Thymus (tissue), 11 donors: ENCODE results near the gene MIAT. TPM values are rescaled to one million over a fixed set of nuclear protein-coding genes. Genes with fewer than 3 reads are reported as not detected.

Source experiments
- DNase-seq, 9 donors: peaks; one replicate each; pipeline ENCODE4 v3.0.0-alpha.2; 2013; ENCODE audit warnings: low spot score in 9 of 9, low read depth in 6 of 9, missing footprints in 1 of 9
- H3K27ac ChIP-seq, 2 donors: one replicate each; pipeline ENCODE4 v1.5.1; 2013; ENCODE audit warnings: control low read depth in 1 of 2, low read depth in 1 of 2, low read length in 1 of 2, mild to moderate bottlenecking in 1 of 2, moderate library complexity in 1 of 2
- H3K27me3 ChIP-seq, 2 donors: one replicate each; pipeline ENCODE4 v1.5.1; 2013; ENCODE audit warnings: low read length in 1 of 2; ENCODE audit not compliant: control insufficient read depth in 2 of 2, insufficient read depth in 1 of 2
- H3K36me3 ChIP-seq, 2 donors: one replicate each; pipeline ENCODE4 v1.5.1; 2013; ENCODE audit warnings: low read length in 1 of 2, mild to moderate bottlenecking in 1 of 2, moderate library complexity in 1 of 2; ENCODE audit not compliant: control insufficient read depth in 2 of 2, insufficient read depth in 2 of 2
- H3K4me1 ChIP-seq, 2 donors: one replicate each; pipeline ENCODE4 v1.5.1; 2013; ENCODE audit warnings: low read length in 2 of 2; ENCODE audit not compliant: control insufficient read depth in 2 of 2, insufficient read depth in 2 of 2
- H3K4me3 ChIP-seq, 2 donors: one replicate each; pipeline ENCODE4 v1.5.1; 2013; ENCODE audit warnings: low read length in 2 of 2, control low read depth in 1 of 2, mild to moderate bottlenecking in 1 of 2
- H3K9me3 ChIP-seq, 2 donors: one replicate each; pipeline ENCODE4 v1.5.1; 2013; ENCODE audit warnings: low read length in 1 of 2, mild to moderate bottlenecking in 1 of 2; ENCODE audit not compliant: control insufficient read depth in 2 of 2, insufficient read depth in 1 of 2
- WGBS: extraction: QIAGEN DNeasy Blood & Tissue Kit; methylation state at CpG from one replicate; pipeline ENCODE4 v1.1.7; 2013; 5-methylcytosine and 5-hydroxymethylcytosine counted together
- polyA plus RNA-seq: library from polyadenylated mRNA; stranded (reverse); fragments of 200-250 nt; gene quantifications from one replicate; pipeline ENCODE4 v1.2.3, GENCODE V29; 2013
- total RNA-seq: library from RNA; stranded (reverse); fragments of 120-200 nt; gene quantifications from one replicate; pipeline ENCODE4 v1.2.4, GENCODE V29; 2013
- donor health status: healthy.

MIAT gene
- total and polyA plus RNA-seq, 2 donors, result 1.1 to 2.9 TPM

- Histone ChIP-seq H3K36me3 (no peaks in the 10 kb centered on the region), H3K27ac (no peak overlapping the region), H3K9me3 (peaks cover 1 to 5% of the 10 kb centered on the region in 2 donors), H3K4me1 (peaks cover 0 to 23% of the 10 kb centered on the region in 2 donors), H3K27me3 (peaks cover 0 to 10% of the 10 kb centered on the region in 2 donors), H3K4me3 (no peak overlapping the region)
- peak in 6 of 9 donors; percentile 25 to 73 (median 51) for DNase-seq
- WGBS, result 25% methylated on average over 5 of the region's 5 CpGs
Observed at GRCh38 chr22:26615149-26615548, 42.2 kb upstream of the MIAT start.

GRCh38 chr22:26615830-26616435, 41.5 kb upstream of the MIAT start:
- Histone ChIP-seq H3K36me3 (no peaks in the 10 kb centered on the region), H3K4me1 (peaks cover 0 to 23% of the 10 kb centered on the region in 2 donors), H3K27ac (no peak overlapping the region), H3K27me3 (peaks cover 0 to 10% of the 10 kb centered on the region in 2 donors), H3K4me3 (no peak overlapping the region), H3K9me3 (peaks cover 1 to 5% of the 10 kb centered on the region in 2 donors)
- 94% methylated on average over 11 of the region's 11 CpGs for WGBS
- no peak for DNase-seq

DNA sequence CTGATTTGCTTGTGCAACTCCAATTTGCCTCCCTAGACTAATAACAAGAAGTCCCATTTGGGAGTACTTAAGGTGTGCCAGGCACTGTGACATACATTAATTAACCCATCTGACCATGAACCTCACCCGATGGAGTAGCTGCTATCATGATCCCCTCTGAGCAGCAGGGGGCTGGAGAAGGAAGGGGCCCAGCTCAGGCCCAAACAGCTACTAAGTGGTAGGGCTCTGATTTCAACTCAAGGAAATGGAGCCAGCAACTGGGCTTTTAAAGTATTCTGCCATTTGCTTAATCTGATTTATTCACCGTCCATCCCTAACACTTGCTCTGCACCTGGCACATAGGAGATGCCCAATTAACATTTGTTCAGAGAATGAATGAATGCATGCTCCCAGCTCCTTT, 40.7 kb upstream of the MIAT start:
- Histone ChIP-seq H3K4me3 (no peak overlapping the region), H3K27me3 (peaks cover 0 to 10% of the 10 kb centered on the region in 2 donors), H3K27ac (no peak overlapping the region), H3K9me3 (peaks cover 1 to 5% of the 10 kb centered on the region in 2 donors), H3K36me3 (no peaks in the 10 kb centered on the region), H3K4me1 (peaks cover 0 to 23% of the 10 kb centered on the region in 2 donors)
- no peak for DNase-seq
- 98% methylated on average over 2 of the region's 2 CpGs for WGBS

DNA sequence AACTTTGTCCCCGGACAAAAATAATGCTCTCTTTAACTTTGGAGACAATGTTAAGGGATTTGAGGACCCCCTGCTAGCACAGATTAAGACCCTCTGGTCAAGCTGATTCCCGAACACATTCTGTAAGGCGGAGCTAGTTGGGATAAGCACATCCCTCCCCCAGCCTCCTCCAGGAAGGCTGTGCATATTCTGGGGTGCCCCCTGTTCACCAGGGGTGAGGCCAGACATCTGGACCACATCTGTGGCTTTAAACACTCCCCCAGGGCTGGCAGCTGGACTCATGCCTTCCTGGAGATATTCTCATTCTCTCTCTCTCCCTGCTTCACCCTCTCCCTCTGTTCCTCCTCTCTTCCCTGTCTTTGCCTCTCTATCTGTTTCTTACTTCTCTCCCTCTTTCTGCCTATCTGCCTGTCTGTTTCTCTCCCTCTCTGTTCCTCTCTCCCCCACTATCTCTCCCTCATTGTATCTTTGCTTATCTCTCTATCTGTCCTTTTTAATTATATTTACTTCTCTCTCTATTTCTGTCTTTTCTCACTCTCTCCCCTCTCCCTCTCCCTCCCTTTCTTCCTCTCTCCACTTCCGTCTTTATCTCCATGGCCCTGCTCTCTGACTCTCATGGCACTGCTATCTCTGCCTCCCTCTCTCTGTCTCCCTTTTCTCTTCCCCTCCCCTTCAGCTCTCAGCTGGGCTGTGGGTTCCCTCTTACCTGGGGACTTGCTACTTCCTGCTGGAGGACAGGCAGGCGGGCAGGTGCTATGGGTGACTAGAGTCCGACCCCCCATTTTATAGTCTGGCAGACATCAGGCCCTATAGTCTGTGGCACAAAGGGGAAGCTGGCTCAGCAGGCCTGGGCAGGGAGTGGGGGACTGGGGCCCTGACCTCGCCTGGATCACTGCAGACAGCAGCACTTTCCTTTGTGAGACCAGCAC, 39.9 kb upstream of the MIAT start, which contains the start of gene CRYBB1:
Gene CRYBB1 (minus strand): TSS at position 757 of the 929 bp plus-strand sequence. CDS start 1,708 bp downstream, outside the sequence.
- Histone ChIP-seq H3K4me1 (peaks cover 0 to 23% of the 10 kb centered on the region in 2 donors), H3K9me3 (peaks cover 1 to 5% of the 10 kb centered on the region in 2 donors), H3K27me3 (peaks cover 0 to 10% of the 10 kb centered on the region in 2 donors), H3K36me3 (no peaks in the 10 kb centered on the region), H3K4me3 (no peak within 1 kb of the TSS), H3K27ac (no peak within 1 kb of the TSS)
- WGBS, result 62% methylated on average over 7 of the region's 7 CpGs
- DNase-seq, result peak in 3 of 9 donors; percentile 16 to 28 (median 24)

DNA sequence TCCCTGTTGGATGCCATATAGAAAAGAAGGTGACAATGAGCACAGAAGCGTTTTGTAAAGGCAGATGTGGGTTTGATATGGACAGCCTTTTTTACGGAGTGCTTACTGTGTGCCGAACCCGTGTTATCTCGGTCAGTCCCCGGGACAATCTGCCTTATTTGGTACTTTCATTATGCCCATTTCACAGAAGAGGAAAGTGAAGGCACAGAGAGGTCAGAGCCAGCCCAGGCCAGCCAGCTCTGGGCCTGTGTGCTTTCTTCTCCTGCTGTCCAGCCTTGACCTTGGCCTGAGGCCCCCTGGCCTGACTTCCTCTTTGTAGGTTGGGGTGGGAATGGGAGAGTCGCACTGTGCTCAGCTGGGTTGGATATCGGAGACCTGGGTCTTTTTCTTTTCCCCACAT, 38.9 kb upstream of the MIAT start:
- no peak for DNase-seq
- Histone ChIP-seq H3K36me3 (no peaks in the 10 kb centered on the region), H3K27me3 (peaks cover 0 to 6% of the 10 kb centered on the region in 2 donors), H3K27ac (no peak overlapping the region), H3K9me3 (peaks cover 1 to 5% of the 10 kb centered on the region in 2 donors), H3K4me1 (peaks cover 0 to 23% of the 10 kb centered on the region in 2 donors), H3K4me3 (no peak overlapping the region)
- 97% methylated on average over 8 of the region's 8 CpGs for WGBS

- Histone ChIP-seq H3K36me3 (no peaks in the 10 kb centered on the region), H3K27ac (no peak overlapping the region), H3K27me3 (peaks cover 0 to 1% of the 10 kb centered on the region in 2 donors), H3K9me3 (peaks cover 1 to 5% of the 10 kb centered on the region in 2 donors), H3K4me1 (peaks cover 0 to 23% of the 10 kb centered on the region in 2 donors), H3K4me3 (no peak overlapping the region)
- 86% methylated on average over 6 of the region's 6 CpGs for WGBS
- no peak for DNase-seq
Observed at GRCh38 chr22:26619510-26619909, 37.9 kb upstream of the MIAT start.

DNA sequence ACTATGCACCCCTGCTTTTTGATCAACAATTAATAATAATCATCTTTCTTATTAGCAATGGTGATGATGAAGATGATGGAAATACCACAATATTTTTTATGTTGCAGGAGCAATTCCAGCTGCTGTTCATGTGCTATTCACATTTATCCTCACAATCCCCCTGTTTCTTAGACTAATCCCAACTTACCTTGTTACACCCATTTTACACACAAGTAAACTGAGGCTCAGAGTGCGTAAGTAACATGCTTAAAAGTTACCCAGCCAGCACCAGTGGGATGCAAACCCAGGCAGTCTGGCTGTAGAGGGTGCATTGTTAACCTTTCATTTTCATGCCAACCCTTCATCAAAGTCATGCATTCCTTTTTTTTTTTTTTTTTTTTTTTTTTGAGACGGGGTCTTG, 37.2 kb upstream of the MIAT start:
- peaks cover 0 to 20% of the 10 kb centered on the region in 2 donors for H3K4me1 ChIP-seq
- WGBS, result 98% methylated on average over 2 of the region's 2 CpGs
- no peak overlapping the region for H3K4me3 ChIP-seq
- no peaks in the 10 kb centered on the region for H3K36me3 ChIP-seq
- H3K9me3 ChIP-seq, result peaks cover 0 to 2% of the 10 kb centered on the region in 2 donors
- no peaks in the 10 kb centered on the region for H3K27me3 ChIP-seq
- H3K27ac ChIP-seq, result no peak overlapping the region
- DNase-seq, result no peak

DNA sequence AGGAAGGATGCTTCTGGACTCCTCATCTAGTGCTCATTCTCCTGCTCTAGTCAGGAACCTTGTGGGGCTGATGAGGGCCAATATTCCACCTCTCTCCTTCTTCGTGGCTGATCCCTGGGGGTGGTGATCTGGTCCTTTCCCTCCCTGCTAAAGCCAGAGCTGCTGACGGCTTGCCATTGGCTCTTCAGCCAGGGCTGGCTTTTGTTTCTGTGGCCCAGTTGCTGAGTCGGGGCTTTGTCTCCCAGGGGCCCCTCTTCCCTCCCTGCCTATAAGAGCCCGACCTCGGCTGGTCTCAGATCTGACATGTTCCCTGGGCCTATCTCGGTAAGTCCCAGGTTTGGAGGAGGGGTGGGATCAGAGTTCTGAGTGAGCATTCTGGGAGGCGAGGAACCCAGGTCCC, 35.7 kb upstream of the MIAT start, which contains the start of gene CRYBA4:
Gene CRYBA4 (plus strand): TSS at position 301 of the 400 bp plus-strand sequence. CDS start 634 bp downstream, outside the sequence.
- Histone ChIP-seq H3K4me3 (no peak within 1 kb of the TSS), H3K9me3 (no peaks in the 10 kb centered on the region), H3K27ac (no peak within 1 kb of the TSS), H3K36me3 (no peaks in the 10 kb centered on the region), H3K27me3 (no peaks in the 10 kb centered on the region), H3K4me1 (peaks cover 0 to 14% of the 10 kb centered on the region in 2 donors)
- WGBS, result 95% methylated on average over 7 of the region's 7 CpGs
- DNase-seq, result no peak

GRCh38 chr22:26623984-26624383, 33.4 kb upstream of the MIAT start:
- no peaks in the 10 kb centered on the region for H3K27me3 ChIP-seq
- no peaks in the 10 kb centered on the region for H3K4me1 ChIP-seq
- DNase-seq, result no peak
- no peaks in the 10 kb centered on the region for H3K36me3 ChIP-seq
- no peak overlapping the region for H3K27ac ChIP-seq
- no peak overlapping the region for H3K4me3 ChIP-seq
- 99% methylated on average over 1 of the region's 1 CpG for WGBS
- H3K9me3 ChIP-seq, result no peaks in the 10 kb centered on the region
